ENCODE results near the gene PERCC1. TPM values are rescaled to one million over a fixed set of nuclear protein-coding genes. Genes with fewer than 3 reads are reported as not detected.

PERCC1 gene
- total RNA-seq, 2 experiments from 2014 or later: 0.30 TPM; not detected in 1

DNA sequence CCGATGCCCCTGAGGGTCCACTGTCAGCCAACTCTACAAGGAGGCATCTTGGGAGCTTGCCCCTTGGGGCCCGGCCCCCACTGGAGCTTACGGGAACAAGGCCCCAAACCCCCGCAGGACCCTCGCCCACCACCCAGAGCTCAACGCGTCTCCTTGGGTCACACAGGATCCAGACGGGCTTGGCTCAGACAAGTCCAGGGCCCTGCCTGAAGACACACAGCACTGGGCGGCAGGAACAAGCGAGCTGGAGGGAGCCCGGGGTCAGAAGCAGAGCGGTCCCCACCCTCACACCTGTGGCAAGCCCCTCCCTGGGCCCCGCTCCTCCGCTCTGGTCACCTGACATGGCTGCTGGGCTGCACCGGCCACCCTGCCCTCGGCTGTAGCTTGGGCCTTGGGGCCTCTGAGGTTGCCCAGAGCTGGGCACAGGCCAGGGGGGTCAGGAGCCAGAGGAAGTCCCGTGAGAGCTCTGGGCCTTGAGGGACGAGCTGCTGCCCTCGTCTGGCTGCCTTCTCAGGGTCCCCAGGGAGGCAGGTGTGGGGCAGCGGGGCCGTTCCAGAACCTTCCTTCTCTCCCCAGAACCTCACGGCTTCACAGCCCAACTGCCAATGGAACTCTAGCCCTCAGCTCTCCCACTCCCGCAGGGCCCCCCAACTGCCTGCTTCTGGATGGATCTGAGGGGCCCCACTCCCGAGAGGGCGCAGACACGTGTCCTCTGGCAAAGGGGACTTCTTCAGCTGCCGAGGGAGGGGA is 13.3 kb downstream of the PERCC1 start, which contains the start of gene CCDC154:
CCDC154 (minus strand) TSS at position 577 of the 750 bp plus-strand sequence; CDS start at position 343, 234 bp downstream.
- Mint-ChIP-seq H3K4me1 (ENCODE audit: low read depth) (no peaks in the 10 kb centered on the region), H3K9me3 (no peaks in the 10 kb centered on the region), H3K27me3 (no peaks in the 10 kb centered on the region), H3K27ac (no peak within 1 kb of the TSS), H3K4me3 (no peak within 1 kb of the TSS), H3K36me3 (ENCODE audit: low read depth) (peaks cover 7% of the 10 kb centered on the region)
- POLR2A ChIA-PET: no interaction called here
- Histone ChIP-seq H3K4me1 (ENCODE audit: insufficient read depth, low read length) (no peaks in the 10 kb centered on the region), H3K27me3 (ENCODE audit: control insufficient read depth in 1 of 2, insufficient read depth in 2 of 2, low read length in 2 of 2) (no peaks in the 10 kb centered on the region), H3K27ac (ENCODE audit: low read depth in 1 of 2, low read length in 2 of 2) (no peak within 1 kb of the TSS), H3K9me3 (ENCODE audit: control insufficient read depth in 1 of 2, insufficient read depth in 1 of 2, low read length in 2 of 2) (no peaks in the 10 kb centered on the region), H3K36me3 (ENCODE audit: insufficient read depth, low read length) (peaks cover 18% of the 10 kb centered on the region), H3K4me3 (ENCODE audit: low read length) (no peak within 1 kb of the TSS)
- no peak for DNase-seq
- CTCF ChIA-PET: no interaction called here
- intact Hi-C loops (cut with DNase I, micrococcal nuclease): no loop called here
- TF ChIP-seq, protein P1, sequence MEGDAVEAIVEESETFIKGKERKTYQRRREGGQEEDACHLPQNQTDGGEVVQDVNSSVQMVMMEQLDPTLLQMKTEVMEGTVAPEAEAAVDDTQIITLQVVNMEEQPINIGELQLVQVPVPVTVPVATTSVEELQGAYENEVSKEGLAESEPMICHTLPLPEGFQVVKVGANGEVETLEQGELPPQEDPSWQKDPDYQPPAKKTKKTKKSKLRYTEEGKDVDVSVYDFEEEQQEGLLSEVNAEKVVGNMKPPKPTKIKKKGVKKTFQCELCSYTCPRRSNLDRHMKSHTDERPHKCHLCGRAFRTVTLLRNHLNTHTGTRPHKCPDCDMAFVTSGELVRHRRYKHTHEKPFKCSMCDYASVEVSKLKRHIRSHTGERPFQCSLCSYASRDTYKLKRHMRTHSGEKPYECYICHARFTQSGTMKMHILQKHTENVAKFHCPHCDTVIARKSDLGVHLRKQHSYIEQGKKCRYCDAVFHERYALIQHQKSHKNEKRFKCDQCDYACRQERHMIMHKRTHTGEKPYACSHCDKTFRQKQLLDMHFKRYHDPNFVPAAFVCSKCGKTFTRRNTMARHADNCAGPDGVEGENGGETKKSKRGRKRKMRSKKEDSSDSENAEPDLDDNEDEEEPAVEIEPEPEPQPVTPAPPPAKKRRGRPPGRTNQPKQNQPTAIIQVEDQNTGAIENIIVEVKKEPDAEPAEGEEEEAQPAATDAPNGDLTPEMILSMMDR (IDR thresholded peaks at IDR 0.05): no peak
- no peak for ATAC-seq (ENCODE audit: poor library complexity)

DNA sequence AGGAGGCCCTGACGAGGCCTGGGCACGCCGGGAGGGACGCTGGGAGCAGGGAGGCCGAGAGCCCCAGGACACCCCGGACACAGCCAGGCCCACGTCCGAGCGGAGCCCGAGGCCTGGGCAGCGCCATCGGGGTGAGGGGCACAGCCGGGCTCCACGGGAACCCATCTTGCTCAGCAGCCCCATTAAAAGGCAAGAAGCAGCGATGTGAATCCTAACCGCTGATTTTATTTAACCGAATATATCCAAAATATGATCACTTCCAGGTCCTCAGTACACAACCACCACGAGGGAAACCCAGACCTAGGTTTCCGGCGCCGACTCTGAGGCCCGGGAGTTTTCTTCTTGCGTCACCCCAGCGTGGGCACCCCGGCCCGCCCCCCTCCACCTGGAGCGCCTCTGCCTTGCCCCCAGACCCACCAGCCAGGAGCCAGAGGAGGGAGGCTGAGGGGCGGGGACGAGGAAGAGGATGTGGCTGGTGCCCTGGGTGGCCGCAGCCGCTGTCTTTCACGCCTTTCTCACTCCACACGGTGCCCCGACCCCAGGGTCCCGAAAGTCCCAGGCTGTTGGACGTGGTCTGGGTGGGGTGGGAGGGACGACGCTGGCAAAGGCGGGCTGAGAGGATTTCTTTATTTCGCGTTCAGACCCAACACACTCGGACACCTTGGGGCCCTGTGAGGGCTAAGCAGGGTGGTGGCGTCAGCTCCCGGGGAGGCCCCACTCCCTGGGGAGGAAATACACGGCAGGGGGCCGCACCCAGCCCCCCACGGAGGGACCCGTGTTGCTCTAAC is 14.0 kb downstream of the PERCC1 start:
- no peak overlapping the region for H3K4me3 ChIP-seq (ENCODE audit: low read length)

GRCh38 chr16:1445518-1446203 is 14.8 kb downstream of the PERCC1 start:
- CTCF ChIA-PET: no interaction called here
- ATAC-seq (ENCODE audit: poor library complexity): no peak
- H3K36me3 ChIP-seq (ENCODE audit: insufficient read depth, low read length): peaks cover 18% of the 10 kb centered on the region

More for the DNA sequence above, 14.0 kb downstream of the PERCC1 start:
- H3K4me3 Mint-ChIP-seq: no peak overlapping the region
- ATAC-seq (ENCODE audit: poor library complexity) (no peak), DNase-seq (no peak)
- no peaks in the 10 kb centered on the region for H3K9me3 Mint-ChIP-seq
- H3K36me3 ChIP-seq (ENCODE audit: insufficient read depth, low read length): peaks cover 18% of the 10 kb centered on the region
- no peaks in the 10 kb centered on the region for H3K27me3 Mint-ChIP-seq
- ChIA-PET POLR2A (no interaction called here), CTCF (no interaction called here)
- intact Hi-C loops (cut with DNase I, micrococcal nuclease): no loop called here
- H3K27me3 ChIP-seq (ENCODE audit: control insufficient read depth in 1 of 2, insufficient read depth in 2 of 2, low read length in 2 of 2): no peaks in the 10 kb centered on the region
- H3K9me3 ChIP-seq (ENCODE audit: control insufficient read depth in 1 of 2, insufficient read depth in 1 of 2, low read length in 2 of 2): no peaks in the 10 kb centered on the region
- no peak overlapping the region for H3K27ac Mint-ChIP-seq
- no peak overlapping the region for H3K27ac ChIP-seq (ENCODE audit: low read depth in 1 of 2, low read length in 2 of 2)
- H3K4me1 ChIP-seq (ENCODE audit: insufficient read depth, low read length): no peaks in the 10 kb centered on the region
- peaks cover 7% of the 10 kb centered on the region for H3K36me3 Mint-ChIP-seq (ENCODE audit: low read depth)
- no peaks in the 10 kb centered on the region for H3K4me1 Mint-ChIP-seq (ENCODE audit: low read depth)
- TF ChIP-seq, protein P1 (IDR thresholded peaks at IDR 0.05): no peak

More at GRCh38 chr16:1445518-1446203, 14.8 kb downstream of the PERCC1 start:
- no peak overlapping the region for H3K4me3 ChIP-seq (ENCODE audit: low read length)
- TF ChIP-seq, protein P1 (IDR thresholded peaks at IDR 0.05): no peak
- Mint-ChIP-seq H3K36me3 (ENCODE audit: low read depth) (peaks cover 13% of the 10 kb centered on the region), H3K27ac (no peak overlapping the region), H3K9me3 (no peaks in the 10 kb centered on the region), H3K4me3 (no peak overlapping the region), H3K4me1 (ENCODE audit: low read depth) (no peaks in the 10 kb centered on the region), H3K27me3 (no peaks in the 10 kb centered on the region)
- H3K27me3 ChIP-seq (ENCODE audit: control insufficient read depth in 1 of 2, insufficient read depth in 2 of 2, low read length in 2 of 2): no peaks in the 10 kb centered on the region
- DNase-seq: no peak
- intact Hi-C loops (cut with DNase I, micrococcal nuclease): no loop called here
- peaks cover 0 to 4% of the 10 kb centered on the region in 2 experiments for H3K9me3 ChIP-seq (ENCODE audit: control insufficient read depth in 1 of 2, insufficient read depth in 1 of 2, low read length in 2 of 2)
- POLR2A ChIA-PET: no interaction called here
- no peaks in the 10 kb centered on the region for H3K4me1 ChIP-seq (ENCODE audit: insufficient read depth, low read length)
- H3K27ac ChIP-seq (ENCODE audit: low read depth in 1 of 2, low read length in 2 of 2): no peak overlapping the region
